C4-2B (cell line): Measurements from ENCODE around the gene FTSJ1.
A peak's percentile ranks its signal among the peaks of the same experiment; 100 is the strongest.

Experiments used
- H3K27ac ChIP-seq: fragments of 450-650 bp; 2 replicates; pipeline ENCODE4 v1.5.1; 2017
- ZFX ChIP-seq: fragments of 450-650 bp; IDR thresholded peaks from 2 replicates; pipeline ENCODE4 v1.6.1; 2017
- TF ChIP-seq, protein P1 (sequence below): fragments of 450-650 bp; conservative IDR thresholded peaks from 2 replicates; pipeline ENCODE4 v1.5.1; 2017; ENCODE audit warnings: mild to moderate bottlenecking

FTSJ1 gene

DNA sequence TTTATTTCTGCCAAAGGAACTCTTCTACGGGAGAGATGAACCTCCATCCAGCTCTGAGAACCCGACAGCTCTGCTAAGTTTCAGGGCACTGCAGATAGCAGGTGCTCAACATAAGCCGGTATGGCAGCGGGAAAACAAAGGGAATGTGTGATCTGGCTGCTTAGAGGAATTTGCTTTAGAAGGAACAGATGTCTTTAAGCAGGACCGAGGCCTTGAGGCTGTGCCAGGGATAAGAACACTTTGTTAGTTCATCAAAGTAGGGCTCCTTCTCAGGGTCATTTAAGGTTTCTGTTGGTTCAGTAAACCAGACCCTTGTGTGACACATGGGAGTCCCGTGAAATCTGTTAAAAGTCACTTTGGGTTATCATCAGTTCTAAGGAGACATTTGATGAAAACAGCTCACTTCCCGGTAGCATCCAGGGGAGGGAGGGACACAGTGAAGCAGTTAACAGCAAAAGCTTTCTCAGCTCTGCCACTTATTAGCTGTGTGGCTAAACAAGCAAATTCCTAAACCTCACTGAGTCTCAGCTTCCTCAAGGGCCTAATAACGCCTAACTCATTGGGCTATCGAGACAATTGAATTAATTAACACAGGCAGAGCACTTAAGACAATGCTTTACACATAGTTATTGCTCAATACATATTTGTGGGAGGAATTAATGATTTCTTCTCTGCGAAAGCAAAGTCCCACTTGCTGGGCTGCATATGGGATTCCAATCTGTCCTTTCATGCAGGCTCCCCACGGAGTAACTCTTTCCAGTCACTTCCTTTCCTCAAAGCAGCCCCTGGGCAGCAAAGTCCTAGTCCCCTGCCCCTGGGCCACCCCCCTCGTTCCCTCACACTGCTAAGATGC is 2.9 kb upstream of the FTSJ1 start:
- TF ChIP-seq ZFX = no peak
- TF ChIP-seq, protein P1, sequence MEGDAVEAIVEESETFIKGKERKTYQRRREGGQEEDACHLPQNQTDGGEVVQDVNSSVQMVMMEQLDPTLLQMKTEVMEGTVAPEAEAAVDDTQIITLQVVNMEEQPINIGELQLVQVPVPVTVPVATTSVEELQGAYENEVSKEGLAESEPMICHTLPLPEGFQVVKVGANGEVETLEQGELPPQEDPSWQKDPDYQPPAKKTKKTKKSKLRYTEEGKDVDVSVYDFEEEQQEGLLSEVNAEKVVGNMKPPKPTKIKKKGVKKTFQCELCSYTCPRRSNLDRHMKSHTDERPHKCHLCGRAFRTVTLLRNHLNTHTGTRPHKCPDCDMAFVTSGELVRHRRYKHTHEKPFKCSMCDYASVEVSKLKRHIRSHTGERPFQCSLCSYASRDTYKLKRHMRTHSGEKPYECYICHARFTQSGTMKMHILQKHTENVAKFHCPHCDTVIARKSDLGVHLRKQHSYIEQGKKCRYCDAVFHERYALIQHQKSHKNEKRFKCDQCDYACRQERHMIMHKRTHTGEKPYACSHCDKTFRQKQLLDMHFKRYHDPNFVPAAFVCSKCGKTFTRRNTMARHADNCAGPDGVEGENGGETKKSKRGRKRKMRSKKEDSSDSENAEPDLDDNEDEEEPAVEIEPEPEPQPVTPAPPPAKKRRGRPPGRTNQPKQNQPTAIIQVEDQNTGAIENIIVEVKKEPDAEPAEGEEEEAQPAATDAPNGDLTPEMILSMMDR = no peak
- H3K27ac ChIP-seq = no peak overlapping the region

DNA sequence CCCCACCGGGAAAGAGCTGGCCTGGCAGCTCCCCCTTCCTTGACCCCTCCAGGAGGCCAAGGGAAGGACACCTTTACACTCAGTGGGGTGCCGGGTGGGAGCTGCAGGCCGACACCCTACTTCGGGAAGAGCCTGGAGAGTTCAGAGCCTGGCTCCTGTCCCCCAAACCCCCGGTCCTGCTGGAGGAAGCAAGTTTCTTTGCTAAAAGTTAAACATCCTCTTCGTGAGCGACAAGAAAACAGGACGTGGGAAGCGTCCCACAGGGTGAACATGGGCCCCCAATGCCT is 2.4 kb upstream of the FTSJ1 start:
- TF ChIP-seq, protein P1 = no peak
- TF ChIP-seq ZFX = no peak
- H3K27ac ChIP-seq = no peak overlapping the region

DNA sequence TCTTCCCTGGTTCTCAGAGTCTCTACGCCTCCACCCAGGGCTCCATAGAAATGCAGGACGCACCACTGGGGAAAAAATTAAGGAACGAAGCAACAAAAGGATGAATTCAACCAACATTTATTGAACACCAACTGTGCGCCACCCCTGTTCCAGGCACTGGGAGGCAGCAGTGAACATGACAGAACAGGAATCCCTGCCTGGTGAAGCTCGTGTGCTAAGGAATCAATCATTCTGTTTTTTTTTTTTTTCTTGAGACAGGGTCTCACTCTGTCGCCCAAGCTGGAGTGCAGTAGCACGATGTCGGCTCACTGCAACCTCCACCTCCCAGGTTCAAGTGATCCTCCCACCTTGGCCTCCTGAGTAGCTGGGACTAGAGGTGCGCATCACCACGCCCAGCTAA is 1.9 kb upstream of the FTSJ1 start:
- no peak for TF ChIP-seq ZFX
- TF ChIP-seq, protein P1 = peak; percentile 34
- no peak overlapping the region; the same call in 1 of the 2 replicates for H3K27ac ChIP-seq

DNA sequence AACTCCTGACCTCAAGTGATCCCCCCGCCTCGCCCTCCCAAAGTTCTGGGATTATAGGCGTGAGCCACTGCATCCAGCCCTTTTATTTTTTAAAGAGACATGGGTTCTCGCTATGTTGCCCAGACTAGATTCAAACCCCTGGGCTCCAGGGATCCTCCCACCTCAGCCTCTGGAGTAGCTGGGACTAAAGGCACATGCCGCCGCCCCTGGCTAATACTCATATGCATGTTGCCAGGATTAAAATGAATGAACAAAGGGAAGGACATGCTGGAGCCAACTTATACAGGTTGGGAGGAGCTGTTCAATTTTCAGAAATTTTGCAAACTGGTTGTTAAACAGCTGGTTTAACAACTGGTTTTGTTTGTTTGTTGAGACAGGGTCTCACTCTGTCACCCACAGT is 1.4 kb upstream of the FTSJ1 start:
- peak overlapping the region; percentile 96 for H3K27ac ChIP-seq
- TF ChIP-seq, protein P1 = no peak
- no peak for TF ChIP-seq ZFX

DNA sequence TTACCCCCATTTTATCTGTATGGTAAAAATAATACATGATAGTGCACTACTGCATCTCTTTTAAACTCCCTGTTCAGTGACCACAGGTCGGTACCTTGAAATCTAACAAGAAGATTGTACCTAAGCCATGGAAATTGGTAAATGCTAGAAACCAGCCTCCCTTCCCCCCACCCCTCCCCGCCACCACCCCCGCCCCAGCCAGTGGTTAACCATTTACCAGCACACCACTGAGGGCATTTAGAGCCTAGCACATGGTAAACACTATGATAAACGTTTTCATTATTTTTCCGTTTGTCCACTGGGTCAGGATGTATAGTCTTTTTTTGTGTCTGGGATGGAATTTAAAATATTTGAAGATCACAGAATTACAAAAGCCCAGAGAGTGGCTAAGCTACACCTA is 703 bp upstream of the FTSJ1 start:
- TF ChIP-seq, protein P1 = no peak
- TF ChIP-seq ZFX = no peak
- peak overlapping the region; percentile 96 for H3K27ac ChIP-seq

DNA sequence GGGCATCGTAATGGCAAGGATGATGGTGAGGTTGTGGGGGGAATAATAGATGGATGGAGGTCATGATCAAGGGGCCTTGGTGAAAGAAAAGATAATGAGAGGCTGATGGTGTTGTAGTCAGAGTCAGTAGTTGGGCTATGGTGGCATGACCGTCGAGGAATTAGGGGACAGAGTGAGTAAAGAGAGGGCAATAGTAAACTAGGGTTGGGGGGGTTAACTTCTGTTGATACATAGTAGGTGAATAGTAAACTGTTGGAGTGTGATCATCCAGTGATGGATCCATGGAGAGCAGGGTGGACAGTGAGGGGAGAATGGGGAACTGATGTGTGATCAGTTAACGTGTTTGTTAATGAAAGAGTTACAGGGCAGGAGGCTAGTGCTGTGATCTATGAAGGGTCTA is 920 bp downstream of the FTSJ1 start:
- H3K27ac ChIP-seq = peak overlapping the region; percentile 96
- TF ChIP-seq, protein P1 = no peak
- no peak for TF ChIP-seq ZFX

DNA sequence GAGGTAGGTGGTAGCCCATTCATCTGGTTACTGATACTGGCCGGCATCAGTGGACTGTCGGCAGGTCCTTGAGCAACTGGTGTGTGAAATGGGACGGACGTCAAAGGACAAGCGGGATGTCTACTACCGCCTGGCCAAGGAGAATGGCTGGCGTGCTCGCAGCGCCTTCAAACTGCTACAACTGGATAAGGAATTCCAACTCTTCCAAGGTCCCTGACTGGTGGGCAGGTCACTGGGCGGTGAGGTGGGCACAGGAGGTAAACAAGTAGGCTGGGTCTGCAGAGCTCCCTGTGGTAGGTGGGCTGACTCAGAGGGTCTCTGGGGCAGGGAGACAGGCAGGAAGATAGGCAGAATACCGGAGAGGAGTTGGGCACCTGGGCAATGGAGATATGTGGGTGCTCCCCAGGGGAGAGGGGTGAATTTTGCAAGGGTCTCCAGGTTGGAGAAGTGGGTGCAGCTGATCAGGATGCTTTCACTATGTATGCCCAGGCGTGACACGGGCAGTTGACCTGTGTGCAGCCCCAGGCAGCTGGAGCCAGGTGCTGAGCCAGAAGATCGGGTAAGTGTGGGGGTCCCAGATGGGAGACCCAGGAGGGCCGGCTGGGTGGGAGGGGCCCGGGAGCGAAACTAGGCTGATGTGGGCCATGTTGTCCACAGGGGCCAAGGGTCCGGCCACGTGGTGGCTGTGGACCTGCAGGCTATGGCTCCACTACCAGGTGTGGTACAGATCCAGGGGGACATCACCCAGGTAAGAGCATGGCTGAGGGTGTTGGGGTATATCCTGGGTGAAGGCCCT is 2.2 kb downstream of the FTSJ1 start:
- TF ChIP-seq ZFX = no peak
- TF ChIP-seq, protein P1 = no peak
- no peak overlapping the region for H3K27ac ChIP-seq
